ENCODE results near the gene BUD13. TPM values are rescaled to one million over a fixed set of nuclear protein-coding genes. Genes with fewer than 3 reads are reported as not detected.

The BUD13 gene
- total and polyA plus RNA-seq, 4 donors: 10.0 to 14.9 (median 13.3) TPM

GRCh38 chr11:116729501-116730240 lies 43.1 kb downstream of the BUD13 start:
- DNase-seq: no peak
- no peaks in the 10 kb centered on the region for H3K9me3 ChIP-seq (ENCODE audit: control insufficient read depth in 4 of 4, insufficient read depth in 3 of 4, low read length in 3 of 4)
- no peak overlapping the region for H3K9ac ChIP-seq (ENCODE audit: insufficient read depth in 1 of 2, low read length in 2 of 2)
- peaks cover 0 to 13% (median 5%) of the 10 kb centered on the region in 3 donors for H3K27me3 ChIP-seq (ENCODE audit: control insufficient read depth in 3 of 3, insufficient read depth in 3 of 3, low read length in 2 of 3)
- TF ChIP-seq, protein P1, sequence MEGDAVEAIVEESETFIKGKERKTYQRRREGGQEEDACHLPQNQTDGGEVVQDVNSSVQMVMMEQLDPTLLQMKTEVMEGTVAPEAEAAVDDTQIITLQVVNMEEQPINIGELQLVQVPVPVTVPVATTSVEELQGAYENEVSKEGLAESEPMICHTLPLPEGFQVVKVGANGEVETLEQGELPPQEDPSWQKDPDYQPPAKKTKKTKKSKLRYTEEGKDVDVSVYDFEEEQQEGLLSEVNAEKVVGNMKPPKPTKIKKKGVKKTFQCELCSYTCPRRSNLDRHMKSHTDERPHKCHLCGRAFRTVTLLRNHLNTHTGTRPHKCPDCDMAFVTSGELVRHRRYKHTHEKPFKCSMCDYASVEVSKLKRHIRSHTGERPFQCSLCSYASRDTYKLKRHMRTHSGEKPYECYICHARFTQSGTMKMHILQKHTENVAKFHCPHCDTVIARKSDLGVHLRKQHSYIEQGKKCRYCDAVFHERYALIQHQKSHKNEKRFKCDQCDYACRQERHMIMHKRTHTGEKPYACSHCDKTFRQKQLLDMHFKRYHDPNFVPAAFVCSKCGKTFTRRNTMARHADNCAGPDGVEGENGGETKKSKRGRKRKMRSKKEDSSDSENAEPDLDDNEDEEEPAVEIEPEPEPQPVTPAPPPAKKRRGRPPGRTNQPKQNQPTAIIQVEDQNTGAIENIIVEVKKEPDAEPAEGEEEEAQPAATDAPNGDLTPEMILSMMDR (IDR thresholded peaks at IDR 0.05; ENCODE audit: control extremely low read depth, extremely low read depth): no peak
- H3K4me1 ChIP-seq (ENCODE audit: control insufficient read depth in 5 of 5, insufficient read depth in 5 of 5, low read length in 5 of 5): peaks cover 0 to 11% (median 0%) of the 10 kb centered on the region in 5 donors
- H3K27ac ChIP-seq (ENCODE audit: low read depth in 1 of 2, low read length in 1 of 2): no peak overlapping the region
- WGBS, 2 donors: 89 to 90% methylated on average over 8 of the region's 8 CpGs
- H3K36me3 ChIP-seq (ENCODE audit: control insufficient read depth in 4 of 4, insufficient read depth in 4 of 4, low read length in 4 of 4): no peaks in the 10 kb centered on the region
- no peak overlapping the region for H3K4me3 ChIP-seq
- no peak for ATAC-seq (ENCODE audit: insufficient read depth, low FRiP score)

DNA sequence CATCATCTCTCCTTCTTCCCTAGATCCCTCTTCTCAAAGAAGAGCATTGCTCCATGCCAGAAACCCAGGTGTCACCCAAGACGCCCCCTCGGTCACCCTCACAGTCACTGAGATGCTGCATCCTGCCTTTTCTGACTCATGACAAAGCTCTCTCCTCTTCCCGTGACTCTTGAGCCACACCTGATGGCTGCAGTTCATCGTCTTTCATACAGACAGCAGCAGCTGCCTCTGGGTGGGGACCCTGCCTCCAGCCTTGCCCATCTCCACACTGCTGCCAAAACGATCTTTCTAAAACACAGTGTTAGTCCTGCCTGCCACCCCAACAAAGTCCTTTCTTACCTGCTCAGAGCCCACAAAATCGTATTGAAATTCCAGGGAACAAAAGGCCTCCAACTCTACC lies 44.8 kb downstream of the BUD13 start:
- H3K9ac ChIP-seq (ENCODE audit: insufficient read depth in 1 of 2, low read length in 2 of 2): no peak overlapping the region
- peaks cover 0 to 13% (median 5%) of the 10 kb centered on the region in 3 donors for H3K27me3 ChIP-seq (ENCODE audit: control insufficient read depth in 3 of 3, insufficient read depth in 3 of 3, low read length in 2 of 3)

DNA sequence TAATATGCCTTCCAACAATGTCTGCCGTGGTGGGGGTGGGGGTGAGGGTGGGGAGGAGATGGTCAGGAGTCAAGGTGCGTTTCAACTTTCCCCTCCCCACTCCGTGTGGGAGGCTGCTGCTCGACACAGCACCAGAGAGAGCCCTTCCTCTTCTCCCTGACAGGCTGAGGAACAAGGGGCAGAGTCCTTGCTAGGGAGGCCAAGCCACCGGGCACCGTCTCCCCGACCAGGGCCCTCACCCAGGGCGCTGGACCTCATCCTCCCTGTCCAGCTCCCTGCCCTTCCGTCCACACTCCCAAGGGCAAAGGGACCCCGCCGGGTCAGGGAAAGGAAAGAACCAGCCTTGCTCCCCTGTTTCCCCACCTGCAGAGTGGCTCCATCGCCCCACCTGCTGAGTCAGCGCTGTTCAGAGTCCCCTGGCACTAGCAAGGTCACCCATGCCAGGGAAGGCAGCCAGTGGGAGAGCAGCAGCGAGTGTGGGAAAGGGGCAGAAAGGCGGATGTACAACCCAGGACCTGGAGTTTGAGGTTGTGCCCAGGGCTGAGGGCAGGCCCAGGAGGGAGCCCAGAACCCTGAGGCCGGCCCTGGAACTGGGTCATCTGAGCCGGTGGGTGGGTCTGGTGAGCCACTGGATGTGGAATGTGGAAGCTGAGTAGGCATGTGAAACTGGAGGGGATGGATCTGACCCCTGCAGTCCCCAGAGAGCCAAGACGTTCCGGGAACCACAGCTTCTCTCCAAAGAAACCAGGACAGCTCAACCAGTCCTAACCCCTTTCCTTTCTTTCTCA lies 47.2 kb downstream of the BUD13 start:
- no peak for DNase-seq
- 67 to 82% methylated on average over 16 to 19 of the region's 19 CpGs for WGBS, 2 donors
- H3K27ac ChIP-seq (ENCODE audit: low read depth in 1 of 2, low read length in 1 of 2): no peak overlapping the region
- ATAC-seq (ENCODE audit: insufficient read depth, low FRiP score): no peak
- no peaks in the 10 kb centered on the region for H3K36me3 ChIP-seq (ENCODE audit: control insufficient read depth in 4 of 4, insufficient read depth in 4 of 4, low read length in 4 of 4)
- peaks cover 0 to 5% (median 0%) of the 10 kb centered on the region in 5 donors for H3K4me1 ChIP-seq (ENCODE audit: control insufficient read depth in 5 of 5, insufficient read depth in 5 of 5, low read length in 5 of 5)
- no peak overlapping the region for H3K9ac ChIP-seq (ENCODE audit: insufficient read depth in 1 of 2, low read length in 2 of 2)
- peaks cover 0 to 7% (median 5%) of the 10 kb centered on the region in 3 donors for H3K27me3 ChIP-seq (ENCODE audit: control insufficient read depth in 3 of 3, insufficient read depth in 3 of 3, low read length in 2 of 3)
- TF ChIP-seq, protein P1 (IDR thresholded peaks at IDR 0.05; ENCODE audit: control extremely low read depth, extremely low read depth): no peak
- no peak overlapping the region for H3K4me3 ChIP-seq
- H3K9me3 ChIP-seq (ENCODE audit: control insufficient read depth in 4 of 4, insufficient read depth in 3 of 4, low read length in 3 of 4): no peaks in the 10 kb centered on the region

More for the DNA sequence above, 44.8 kb downstream of the BUD13 start:
- TF ChIP-seq, protein P1 (IDR thresholded peaks at IDR 0.05; ENCODE audit: control extremely low read depth, extremely low read depth): no peak
- no peak for ATAC-seq (ENCODE audit: insufficient read depth, low FRiP score)
- DNase-seq: no peak
- no peaks in the 10 kb centered on the region for H3K9me3 ChIP-seq (ENCODE audit: control insufficient read depth in 4 of 4, insufficient read depth in 3 of 4, low read length in 3 of 4)
- no peak overlapping the region for H3K4me3 ChIP-seq
- peaks cover 0 to 11% (median 0%) of the 10 kb centered on the region in 5 donors for H3K4me1 ChIP-seq (ENCODE audit: control insufficient read depth in 5 of 5, insufficient read depth in 5 of 5, low read length in 5 of 5)
- no peak overlapping the region for H3K27ac ChIP-seq (ENCODE audit: low read depth in 1 of 2, low read length in 1 of 2)
- no peaks in the 10 kb centered on the region for H3K36me3 ChIP-seq (ENCODE audit: control insufficient read depth in 4 of 4, insufficient read depth in 4 of 4, low read length in 4 of 4)
- WGBS, 2 donors: 78 to 80% methylated on average over 6 of the region's 6 CpGs
